ENCODE results near the gene OPCML.

GRCh38 chr11:133096981-133097380, 435.3 kb downstream of the OPCML start:
- TF ChIP-seq EZH2 (IDR thresholded peaks at IDR 0.05; ENCODE audit: low read depth), result no peak
- no peak for TF ChIP-seq CTCF (conservative IDR thresholded peaks at IDR 0.05)

Measured in PC-9 (cell line).